Pancreas (tissue), 10 donors: Measurements from ENCODE around the gene GIPC1. TPM values are rescaled to one million over a fixed set of nuclear protein-coding genes. Genes with fewer than 3 reads are reported as not detected.
A peak's percentile ranks its signal among the peaks of the same experiment; 100 is the strongest.

Experiments used
- ATAC-seq, 4 donors: fragments of 200-7000 bp; cut with Tn5 transposase; one replicate each; pipeline versions ENCODE4 v1.8.0 to v1.9.1; 2020; ENCODE audit warnings: mild to moderate bottlenecking in 4 of 4, moderate library complexity in 4 of 4
- DNase-seq, 6 donors: peaks; one replicate each; pipeline ENCODE4 v3.0.0-alpha.2; 2020
- FAIRE-seq: peaks from 2 replicates; lab custom pipeline; 2012; peaks lifted over from hg19 to GRCh38; lab: Jason Lieb, UNC
- H3K27ac ChIP-seq, 4 donors: fragments of 200-600 bp; sonication (generic); 1 replicate in 3 of 4; 2 replicates in 1 of 4; pipeline versions ENCODE4 v1.5.0 to v1.8.0; 2020
- H3K27me3 ChIP-seq, 4 donors: fragments of 200-600 bp; one replicate each; pipeline ENCODE4 v1.8.0; 2021
- H3K36me3 ChIP-seq, 3 donors: fragments of 200-600 bp; sonication (generic) in 1 of 3; one replicate each; pipeline versions ENCODE4 v1.5.0 to v1.8.0; 2020 to 2021
- H3K4me1 ChIP-seq, 3 donors: fragments of 200-600 bp; one replicate each; pipeline ENCODE4 v1.8.0; 2021
- H3K4me3 ChIP-seq, 4 donors: fragments of 200-600 bp; sonication (generic) in 2 of 4; one replicate each; pipeline versions ENCODE4 v1.5.0 to v1.8.0; 2020 to 2021
- H3K9me3 ChIP-seq, 4 donors: fragments of 200-600 bp; one replicate each; pipeline ENCODE4 v1.8.0; 2021
- WGBS, 2 donors: extraction: QIAGEN DNeasy Blood & Tissue Kit; methylation state at CpG; one replicate each; pipeline ENCODE4 v1.1.7; 2013; 5-methylcytosine and 5-hydroxymethylcytosine counted together
- intact Hi-C, 3 donors: fragments of 100-400 bp; cut with DNase I; formaldehyde crosslinking; loops; one replicate each; pipeline versions ENCODE4 v1.11.1 to v1.14.2; 2022
- microRNA-seq, 2 donors: library from miRNA; unstranded; fragments of <30 nt; microRNA quantifications; one replicate each; pipeline versions ENCODE4 to v1.1.0, GENCODE V29; 2019 to 2020
- polyA plus RNA-seq, 2 donors: library from polyadenylated mRNA; stranded (reverse); fragments of 200-250 nt; gene quantifications; one replicate each; pipeline ENCODE4 v1.2.3, GENCODE V29; 2013
- total RNA-seq, 6 donors: library from RNA; stranded (reverse); fragmentation: NEBNext Ultra II Directional in 4 of 6; extraction: Animal tissue kit (Norgen Biotek cat#: 25700) in 4 of 6; gene quantifications; one replicate each; pipeline versions ENCODE4 v1.2.1 to v1.2.4, GENCODE V29; 2021 to 2023
- TF ChIP-seq, protein P1 (sequence below), 4 donors: fragments of 200-600 bp; sonication (generic) in 3 of 4; IDR thresholded peaks; one replicate each; pipeline versions ENCODE4 v1.5.0 to v1.8.0; 2021; ENCODE audit warnings: antibody characterized with exemption in 4 of 4
- donor health status: healthy with polysubstance abuse.
- donor health status: DM: no; HTN: no; CAD: no; lungs with moderate emphysema.
- donor health status: DM: no; HTN: no; CAD: no.
- donor health status: control.
- donor health status: control.
- donor health status: Bipolar disorder and iron deficiency.
- donor health status: DM: yes; HTN: yes; CAD: no.
- donor health status: DM: no; HTN: no; CAD: no.
- donor health status: DM: no; HTN: no; CAD: no.
- donor health status: DM: yes; HTN: yes; CAD: no.

Gene GIPC1
- total and polyA plus RNA-seq, 8 donors, result 19.0 to 53.1 (median 25.0) TPM

DNA sequence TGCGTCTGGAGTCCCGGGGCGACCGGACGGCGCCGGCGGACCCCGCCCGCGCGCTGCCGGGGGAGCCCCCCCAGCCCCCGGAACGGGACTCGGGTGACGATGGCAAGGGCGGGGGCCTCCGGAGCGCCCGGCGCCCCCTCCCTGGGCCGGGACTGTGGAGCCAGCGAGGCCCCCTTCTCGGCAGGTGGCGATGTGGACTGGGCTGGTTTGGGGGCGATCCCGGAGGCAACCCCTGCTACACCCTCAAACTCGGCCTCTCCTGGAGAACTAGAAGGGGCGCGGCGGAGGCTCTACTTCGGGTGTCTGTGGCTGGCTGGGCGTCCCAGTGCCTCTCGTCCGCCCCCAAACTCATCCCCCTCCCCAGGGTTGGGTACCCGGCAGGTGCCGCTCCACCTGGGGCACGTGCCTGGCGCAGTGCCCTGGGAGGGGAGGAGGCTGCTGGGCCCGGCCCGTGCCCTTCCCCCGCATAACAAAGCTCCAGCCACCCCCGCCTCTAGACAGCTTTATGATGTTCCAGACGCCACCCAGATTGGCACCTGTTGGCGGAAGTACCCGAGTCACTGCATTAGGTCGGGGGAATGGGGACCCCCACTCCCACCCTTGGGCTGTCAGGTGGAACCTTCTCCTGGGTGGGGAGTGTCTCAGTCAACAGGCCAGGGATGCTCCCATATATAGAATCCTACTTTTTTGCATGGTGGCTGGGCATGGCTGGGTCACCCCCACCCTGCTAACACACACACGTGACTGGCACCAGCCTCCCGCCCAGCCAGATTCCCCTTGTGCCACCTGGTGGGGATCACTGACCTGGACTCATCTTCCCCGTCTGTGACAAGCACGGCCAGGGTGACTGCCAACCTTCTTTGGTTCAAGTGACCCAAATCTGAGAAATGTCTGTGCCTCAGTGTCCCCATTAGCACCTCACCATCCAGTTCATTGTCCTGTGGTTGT, 62.1 kb downstream of the GIPC1 start:
- TF ChIP-seq, protein P1, sequence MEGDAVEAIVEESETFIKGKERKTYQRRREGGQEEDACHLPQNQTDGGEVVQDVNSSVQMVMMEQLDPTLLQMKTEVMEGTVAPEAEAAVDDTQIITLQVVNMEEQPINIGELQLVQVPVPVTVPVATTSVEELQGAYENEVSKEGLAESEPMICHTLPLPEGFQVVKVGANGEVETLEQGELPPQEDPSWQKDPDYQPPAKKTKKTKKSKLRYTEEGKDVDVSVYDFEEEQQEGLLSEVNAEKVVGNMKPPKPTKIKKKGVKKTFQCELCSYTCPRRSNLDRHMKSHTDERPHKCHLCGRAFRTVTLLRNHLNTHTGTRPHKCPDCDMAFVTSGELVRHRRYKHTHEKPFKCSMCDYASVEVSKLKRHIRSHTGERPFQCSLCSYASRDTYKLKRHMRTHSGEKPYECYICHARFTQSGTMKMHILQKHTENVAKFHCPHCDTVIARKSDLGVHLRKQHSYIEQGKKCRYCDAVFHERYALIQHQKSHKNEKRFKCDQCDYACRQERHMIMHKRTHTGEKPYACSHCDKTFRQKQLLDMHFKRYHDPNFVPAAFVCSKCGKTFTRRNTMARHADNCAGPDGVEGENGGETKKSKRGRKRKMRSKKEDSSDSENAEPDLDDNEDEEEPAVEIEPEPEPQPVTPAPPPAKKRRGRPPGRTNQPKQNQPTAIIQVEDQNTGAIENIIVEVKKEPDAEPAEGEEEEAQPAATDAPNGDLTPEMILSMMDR (IDR thresholded peaks at IDR 0.05), result no peak
- whole genome bisulfite sequencing, 2 donors, result 2 to 5% methylated on average over 31 to 52 of the region's 52 CpGs
- FAIRE-seq (no peak), DNase-seq (peak; percentile 43 to 82 (median 64)), ATAC-seq (peak; percentile 56 to 73 (median 58))
- Histone ChIP-seq H3K27me3 (no peaks in the 10 kb centered on the region), H3K4me3 (peak overlapping the region; percentile 74 to 93 (median 88)), H3K27ac (peak overlapping the region; percentile 35 to 68 (median 50)), H3K36me3 (no peaks in the 10 kb centered on the region), H3K4me1 (peaks cover 0 to 14% (median 0%) of the 10 kb centered on the region in 3 donors), H3K9me3 (no peaks in the 10 kb centered on the region)
- intact Hi-C loops, result no loop called here

DNA sequence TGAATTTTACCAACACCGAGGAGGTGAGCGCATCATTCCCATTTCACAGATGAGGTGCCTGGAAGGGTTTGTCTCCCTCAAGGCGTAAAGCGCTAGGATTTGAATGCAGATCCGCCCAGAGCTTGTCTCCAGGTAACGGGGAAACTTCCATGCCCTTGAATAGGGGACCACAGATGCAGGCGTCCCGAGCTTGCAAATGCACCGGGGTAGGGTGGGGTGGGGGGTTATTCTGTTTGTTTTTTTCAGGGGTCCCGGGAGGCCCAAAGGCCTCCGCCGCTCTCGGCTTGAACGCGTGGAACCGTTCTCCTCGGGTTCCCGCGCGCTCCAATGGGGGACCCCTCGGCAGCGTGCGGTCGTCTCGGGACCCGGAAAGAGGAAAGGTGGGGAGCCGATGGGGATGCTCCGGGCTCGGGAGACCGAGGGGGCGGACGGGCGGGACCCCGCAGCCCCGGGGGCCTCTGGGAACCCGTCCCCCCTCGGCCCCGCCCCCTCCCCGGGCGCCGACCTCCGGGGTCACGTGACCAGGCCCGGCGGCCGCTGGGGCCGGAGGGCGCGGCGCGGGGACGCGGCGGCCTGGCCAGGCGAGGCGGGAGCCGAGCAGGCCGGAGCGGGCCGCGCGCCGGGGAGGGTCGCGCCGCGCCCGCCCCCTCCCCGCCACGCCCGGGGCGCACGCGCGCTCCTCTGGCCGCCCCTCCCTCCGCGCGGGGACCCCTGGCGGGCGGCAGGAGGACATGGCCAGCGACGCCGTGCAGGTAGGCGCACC, 63.0 kb downstream of the GIPC1 start, which contains the start of gene PKN1:
Gene PKN1 (plus strand): TSS at position 516 of the 763 bp plus-strand sequence. CDS start 216 bp downstream, at position 732.
- Histone ChIP-seq H3K4me1 (peaks cover 0 to 14% (median 0%) of the 10 kb centered on the region in 3 donors), H3K27ac (peak within 1 kb of the TSS; percentile 35 to 68 (median 50)), H3K4me3 (peak within 1 kb of the TSS; percentile 74 to 93 (median 88)), H3K9me3 (no peaks in the 10 kb centered on the region), H3K36me3 (no peaks in the 10 kb centered on the region), H3K27me3 (no peaks in the 10 kb centered on the region)
- ATAC-seq (peak; percentile 61 to 76 (median 64)), DNase-seq (peak in 5 of 6 donors; percentile 49 to 81 (median 64)), FAIRE-seq (no peak)
- intact Hi-C loops, result no loop called here
- WGBS, 2 donors, result 2% methylated on average over 47 to 85 of the region's 85 CpGs
- TF ChIP-seq, protein P1 (IDR thresholded peaks at IDR 0.05), result no peak

DNA sequence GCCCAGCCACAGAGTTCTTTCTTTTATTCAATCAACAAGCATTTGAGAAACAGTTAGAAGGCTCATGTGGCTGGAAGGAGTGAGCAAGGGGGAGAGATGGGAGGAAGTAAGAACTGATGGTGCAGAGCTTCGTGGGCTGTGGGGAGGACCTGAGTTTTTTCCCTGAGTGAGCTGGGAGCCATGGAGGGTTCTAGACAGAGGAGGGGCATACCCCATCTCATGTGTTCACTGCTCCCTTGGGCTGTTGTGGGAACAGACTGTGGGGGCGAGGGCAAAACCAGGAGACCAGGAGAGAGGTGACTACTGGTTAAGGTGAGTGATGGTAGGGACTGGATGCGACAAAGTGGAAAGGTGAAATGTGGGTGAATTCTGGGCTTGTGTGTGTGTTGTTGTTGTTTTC, 65.2 kb downstream of the GIPC1 start:
- no peaks in the 10 kb centered on the region for H3K27me3 ChIP-seq
- intact Hi-C loops, result no loop called here
- H3K27ac ChIP-seq, result no peak overlapping the region
- H3K4me1 ChIP-seq, result peaks cover 0 to 14% (median 0%) of the 10 kb centered on the region in 3 donors
- H3K36me3 ChIP-seq, result no peaks in the 10 kb centered on the region
- H3K9me3 ChIP-seq, result no peaks in the 10 kb centered on the region
- H3K4me3 ChIP-seq, result no peak overlapping the region
- no peak for FAIRE-seq
- no peak for ATAC-seq
- TF ChIP-seq, protein P1 (IDR thresholded peaks at IDR 0.05), result no peak
- no peak for DNase-seq
- WGBS, 2 donors, result 72 to 73% methylated on average over 3 of the region's 3 CpGs

DNA sequence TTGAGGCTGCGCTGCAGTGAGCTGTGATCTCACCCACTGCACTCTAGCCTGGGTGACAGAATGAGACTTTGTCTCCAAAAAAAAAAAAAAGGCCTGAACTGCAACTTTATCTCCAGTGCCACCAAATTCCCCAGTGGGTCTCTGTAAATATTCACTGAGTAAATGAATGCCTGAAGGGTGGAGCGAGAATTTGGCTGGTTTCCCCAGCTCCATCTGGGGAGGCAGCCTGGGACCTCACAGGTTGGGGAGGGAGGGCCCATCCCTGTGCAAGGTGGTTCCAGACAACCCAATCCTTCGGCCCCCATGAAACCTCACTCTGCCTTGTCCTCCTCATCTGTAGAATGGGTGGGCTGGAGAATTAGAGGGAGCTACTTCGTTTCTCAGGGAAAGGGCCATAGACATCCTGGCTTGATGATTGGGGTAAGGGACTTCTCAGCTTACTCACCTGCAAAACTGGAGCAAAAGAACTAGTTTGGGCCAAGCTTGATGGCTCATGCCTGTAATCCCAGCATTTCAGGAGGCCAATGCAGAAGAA, 67.0 kb downstream of the GIPC1 start:
- H3K27me3 ChIP-seq, result no peaks in the 10 kb centered on the region
- TF ChIP-seq, protein P1 (IDR thresholded peaks at IDR 0.05), result no peak
- H3K9me3 ChIP-seq, result no peaks in the 10 kb centered on the region
- 40 to 42% methylated on average over 4 of the region's 4 CpGs for WGBS, 2 donors
- no peak for FAIRE-seq
- H3K27ac ChIP-seq, result no peak overlapping the region
- DNase-seq, result no peak
- intact Hi-C loops, result no loop called here
- peak in 1 of 4 donors; percentile 31 for ATAC-seq
- no peaks in the 10 kb centered on the region for H3K36me3 ChIP-seq
- peaks cover 0 to 7% (median 0%) of the 10 kb centered on the region in 3 donors for H3K4me1 ChIP-seq
- H3K4me3 ChIP-seq, result no peak overlapping the region

Small RNA genes lying within 50 kb of the gene (microRNA-seq; reads per million reads assigned to microRNA genes)
- gene MIR639, result 0 reads per million in 2 donors

Other genes starting within 250 kb of the GIPC1 start
- 10 to 100 TPM; 23.0 to 37.7 (median 31.2) TPM for gene ADGRE5, start 114.7 kb downstream of the GIPC1 start, total RNA-seq
- gene ADGRE5, start 114.7 kb downstream of the GIPC1 start, polyA plus RNA-seq, result 10 to 100 TPM; 14.0 to 19.5 TPM
- gene DDX39A, start 76.8 kb downstream of the GIPC1 start, total RNA-seq, result 10 to 100 TPM in 5 of 6 donors, 1 to 10 TPM in 1; 9.3 to 25.7 (median 16.7) TPM
- 10 to 100 TPM; 80.0 to 86.6 TPM for gene DDX39A, start 76.8 kb downstream of the GIPC1 start, polyA plus RNA-seq
- gene PKN1, start 62.8 kb downstream of the GIPC1 start, total RNA-seq, result 10 to 100 TPM; 55.5 to 91.5 (median 75.0) TPM
- 10 to 100 TPM; 50.5 to 58.0 TPM for gene PKN1, start 62.8 kb downstream of the GIPC1 start, polyA plus RNA-seq
- gene PTGER1, start 20.8 kb downstream of the GIPC1 start, total RNA-seq, result under 1 TPM in 5 of 6 donors, not detected in 1; 0.12 to 0.58 (median 0.22) TPM
- gene PTGER1, start 20.8 kb downstream of the GIPC1 start, polyA plus RNA-seq, result under 1 TPM; 0.31 to 0.61 TPM
- gene DNAJB1, start 22.3 kb upstream of the GIPC1 start, total RNA-seq, result 10 to 100 TPM; 22.7 to 63.0 (median 29.3) TPM
- 10 to 100 TPM; 22.4 to 39.6 TPM for gene DNAJB1, start 22.3 kb upstream of the GIPC1 start, polyA plus RNA-seq
- 10 to 100 TPM; 41.8 to 68.5 (median 50.8) TPM for gene TECR, start 33.5 kb upstream of the GIPC1 start, total RNA-seq
- gene TECR, start 33.5 kb upstream of the GIPC1 start, polyA plus RNA-seq, result 100 to 1,000 TPM; 115 to 129 TPM
- gene NDUFB7, start 75.9 kb upstream of the GIPC1 start, total RNA-seq, result 10 to 100 TPM; 62.5 to 80.9 (median 71.7) TPM
- gene NDUFB7, start 75.9 kb upstream of the GIPC1 start, polyA plus RNA-seq, result 100 to 1,000 TPM; 247 to 270 TPM
- under 1 TPM in 3 of 6 donors, not detected in 3; 0.09 to 0.15 (median 0.13) TPM for gene CLEC17A, start 87.0 kb upstream of the GIPC1 start, total RNA-seq
- gene CLEC17A, start 87.0 kb upstream of the GIPC1 start, polyA plus RNA-seq, result under 1 TPM in 1 of 2 donors, not detected in 1; 0.11 TPM
- under 1 TPM in 2 of 6 donors, not detected in 4; 0.41 to 0.83 TPM for gene ADGRE3, start 178.7 kb upstream of the GIPC1 start, total RNA-seq
- gene ADGRE3, start 178.7 kb upstream of the GIPC1 start, polyA plus RNA-seq, result not detected
- 1 to 10 TPM; 5.4 to 9.9 (median 7.6) TPM for gene ZNF333, start 193.9 kb upstream of the GIPC1 start, total RNA-seq
- 10 to 100 TPM; 10.4 to 14.4 TPM for gene ZNF333, start 193.9 kb upstream of the GIPC1 start, polyA plus RNA-seq